Mammary epithelial cell (primary cell): ENCODE data around the gene MT1H.

Experiments
- EZH2 ChIP-seq: IDR thresholded peaks from 2 replicates; pipeline ENCODE4 v1.6.1; 2012; ENCODE audit warnings: low read length, inconsistent platforms, borderline replicate concordance
- TF ChIP-seq, protein P1 (sequence below), 2 donors: IDR thresholded peaks in 1 of 2; conservative IDR thresholded peaks in 1 of 2; 2 replicates each; pipeline ENCODE4 v1.5.1; 2011 to 2012; ENCODE audit warnings: inconsistent platforms in 2 of 2, low read length in 2 of 2, mild to moderate bottlenecking in 2 of 2, control low read depth in 1 of 2, low read depth in 1 of 2; ENCODE audit not compliant: insufficient read depth in 1 of 2; ENCODE audit errors: extremely low read depth in 1 of 2

DNA sequence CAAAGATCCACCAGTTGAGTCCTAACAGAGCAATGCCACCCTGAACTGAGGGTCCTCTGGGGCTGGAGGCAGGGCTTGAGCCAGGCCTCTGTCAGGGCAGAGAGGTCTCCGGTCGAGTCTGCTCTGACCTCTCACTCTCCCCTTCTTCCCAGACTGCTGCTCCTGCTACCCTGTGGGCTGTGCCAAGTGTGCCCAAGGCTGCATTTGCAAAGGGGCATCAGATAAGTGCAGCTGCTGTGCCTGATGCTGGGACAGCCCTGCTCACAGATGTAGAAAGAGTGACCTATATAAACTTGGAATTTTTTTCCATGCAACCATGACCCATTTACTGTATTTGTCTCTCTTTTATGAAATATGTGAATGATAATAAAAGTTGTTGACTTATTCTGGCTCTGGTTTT is 20.3 kb upstream of the MT1H start:
- TF ChIP-seq, protein P1, sequence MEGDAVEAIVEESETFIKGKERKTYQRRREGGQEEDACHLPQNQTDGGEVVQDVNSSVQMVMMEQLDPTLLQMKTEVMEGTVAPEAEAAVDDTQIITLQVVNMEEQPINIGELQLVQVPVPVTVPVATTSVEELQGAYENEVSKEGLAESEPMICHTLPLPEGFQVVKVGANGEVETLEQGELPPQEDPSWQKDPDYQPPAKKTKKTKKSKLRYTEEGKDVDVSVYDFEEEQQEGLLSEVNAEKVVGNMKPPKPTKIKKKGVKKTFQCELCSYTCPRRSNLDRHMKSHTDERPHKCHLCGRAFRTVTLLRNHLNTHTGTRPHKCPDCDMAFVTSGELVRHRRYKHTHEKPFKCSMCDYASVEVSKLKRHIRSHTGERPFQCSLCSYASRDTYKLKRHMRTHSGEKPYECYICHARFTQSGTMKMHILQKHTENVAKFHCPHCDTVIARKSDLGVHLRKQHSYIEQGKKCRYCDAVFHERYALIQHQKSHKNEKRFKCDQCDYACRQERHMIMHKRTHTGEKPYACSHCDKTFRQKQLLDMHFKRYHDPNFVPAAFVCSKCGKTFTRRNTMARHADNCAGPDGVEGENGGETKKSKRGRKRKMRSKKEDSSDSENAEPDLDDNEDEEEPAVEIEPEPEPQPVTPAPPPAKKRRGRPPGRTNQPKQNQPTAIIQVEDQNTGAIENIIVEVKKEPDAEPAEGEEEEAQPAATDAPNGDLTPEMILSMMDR (conservative IDR thresholded peaks at IDR 0.05 in 1 of 2, IDR thresholded peaks at IDR 0.05 in 1 of 2; ENCODE audit: extremely low read depth in 1 of 2, insufficient read depth in 1 of 2, low read depth in 1 of 2, low read length in 2 of 2) = no peak
- TF ChIP-seq EZH2 = no peak
